Loucy (cell line): ENCODE measurements around the gene ALX3.

ENCODE experiments used
- H2AFZ ChIP-seq: fragments of 200-600 bp; sonication (generic); 2 replicates; pipeline ENCODE4 v1.6.0; 2016; ENCODE audit warnings: antibody characterized with exemption, mild to moderate bottlenecking, low read length, moderate library complexity
- H3F3A ChIP-seq: fragments of 200-600 bp; 2 replicates; pipeline ENCODE4 v1.6.0; 2016; ENCODE audit warnings: antibody characterized with exemption, low read depth, mild to moderate bottlenecking
- H3K27me3 ChIP-seq: fragments of 200-600 bp; sonication (generic); 2 replicates; pipeline ENCODE4 v1.6.1; 2014; ENCODE audit warnings: low read length, mild to moderate bottlenecking; ENCODE audit not compliant: insufficient read depth, poor library complexity, severe bottlenecking
- H3K36me3 ChIP-seq: fragments of 200-600 bp; sonication (generic); 2 replicates; pipeline ENCODE4 v1.6.1; 2016; ENCODE audit warnings: low read length; ENCODE audit not compliant: insufficient read depth
- H3K4me1 ChIP-seq: fragments of 200-600 bp; sonication (generic); 2 replicates; pipeline ENCODE4 v1.5.1; 2014; ENCODE audit warnings: low read length, mild to moderate bottlenecking; ENCODE audit not compliant: insufficient read depth, poor library complexity, severe bottlenecking
- H3K4me2 ChIP-seq: fragments of 200-600 bp; sonication (generic); 2 replicates; pipeline ENCODE4 v1.6.0; 2014; ENCODE audit warnings: antibody characterized with exemption, low read length, low read depth, mild to moderate bottlenecking; ENCODE audit not compliant: poor library complexity, severe bottlenecking
- H3K4me3 ChIP-seq: fragments of 200-600 bp; sonication (generic); 2 replicates; pipeline ENCODE4 v1.5.1; 2014; ENCODE audit warnings: low read length, mild to moderate bottlenecking, mixed read lengths; ENCODE audit not compliant: poor library complexity, severe bottlenecking
- H3K79me2 ChIP-seq: fragments of 200-600 bp; sonication (generic); 2 replicates; pipeline ENCODE4 v1.6.1; 2014; ENCODE audit warnings: low read length; ENCODE audit not compliant: insufficient read depth
- H3K9ac ChIP-seq: fragments of 200-600 bp; sonication (generic); 2 replicates; pipeline ENCODE4 v1.6.0; 2014; ENCODE audit warnings: mild to moderate bottlenecking, low read depth, low read length, moderate library complexity; ENCODE audit not compliant: poor library complexity, severe bottlenecking
- H3K9me2 ChIP-seq: fragments of 200-600 bp; sonication (generic); replicated peaks from 2 replicates; pipeline ENCODE4 v1.6.1; 2016; ENCODE audit warnings: low read depth, low read length, mixed read lengths
- H3K9me3 ChIP-seq: fragments of 200-600 bp; sonication (generic); 2 replicates; pipeline ENCODE4 v1.6.1; 2014; ENCODE audit warnings: mild to moderate bottlenecking, antibody characterized with exemption, low read length, low read depth; ENCODE audit not compliant: insufficient read depth
- H4K20me1 ChIP-seq: fragments of 200-600 bp; sonication (generic); 2 replicates; pipeline ENCODE4 v1.6.0; 2014; ENCODE audit warnings: antibody characterized with exemption, low read length, mild to moderate bottlenecking; ENCODE audit not compliant: insufficient read depth, poor library complexity, severe bottlenecking
- EZH2phosphoT487 ChIP-seq: fragments of 200-600 bp; IDR thresholded peaks from 2 replicates; pipeline ENCODE4 v1.6.1; 2018; ENCODE audit warnings: antibody characterized with exemption, mild to moderate bottlenecking, moderate library complexity, borderline replicate concordance
- TF ChIP-seq, protein P1 (sequence below): fragments of 200-600 bp; sonication (generic); conservative IDR thresholded peaks from 2 replicates; pipeline ENCODE4 v1.5.1; 2014; ENCODE audit warnings: mild to moderate bottlenecking, antibody characterized with exemption, low read length

Gene ALX3

DNA sequence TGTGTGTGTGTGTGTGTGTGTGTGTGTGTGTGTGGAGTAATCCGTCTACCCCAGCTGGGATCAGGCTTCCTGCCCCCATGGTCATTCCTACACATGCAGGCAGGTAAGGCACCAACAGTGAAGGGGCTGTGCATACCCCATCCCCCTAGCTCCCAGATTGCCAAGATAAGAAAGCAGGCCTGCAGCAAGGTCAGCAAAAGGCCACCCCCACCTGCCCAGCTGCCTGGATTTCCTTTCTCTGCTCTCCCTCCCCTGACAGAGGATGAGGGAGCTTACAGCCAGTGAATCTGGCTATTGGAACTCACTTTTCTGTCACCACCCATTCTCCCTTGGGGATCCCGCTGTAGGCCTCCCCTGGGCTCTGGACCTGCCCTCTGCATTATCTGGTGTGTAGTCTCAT is 7.9 kb downstream of the ALX3 start:
- TF ChIP-seq EZH2phosphoT487 = no peak
- TF ChIP-seq, protein P1, sequence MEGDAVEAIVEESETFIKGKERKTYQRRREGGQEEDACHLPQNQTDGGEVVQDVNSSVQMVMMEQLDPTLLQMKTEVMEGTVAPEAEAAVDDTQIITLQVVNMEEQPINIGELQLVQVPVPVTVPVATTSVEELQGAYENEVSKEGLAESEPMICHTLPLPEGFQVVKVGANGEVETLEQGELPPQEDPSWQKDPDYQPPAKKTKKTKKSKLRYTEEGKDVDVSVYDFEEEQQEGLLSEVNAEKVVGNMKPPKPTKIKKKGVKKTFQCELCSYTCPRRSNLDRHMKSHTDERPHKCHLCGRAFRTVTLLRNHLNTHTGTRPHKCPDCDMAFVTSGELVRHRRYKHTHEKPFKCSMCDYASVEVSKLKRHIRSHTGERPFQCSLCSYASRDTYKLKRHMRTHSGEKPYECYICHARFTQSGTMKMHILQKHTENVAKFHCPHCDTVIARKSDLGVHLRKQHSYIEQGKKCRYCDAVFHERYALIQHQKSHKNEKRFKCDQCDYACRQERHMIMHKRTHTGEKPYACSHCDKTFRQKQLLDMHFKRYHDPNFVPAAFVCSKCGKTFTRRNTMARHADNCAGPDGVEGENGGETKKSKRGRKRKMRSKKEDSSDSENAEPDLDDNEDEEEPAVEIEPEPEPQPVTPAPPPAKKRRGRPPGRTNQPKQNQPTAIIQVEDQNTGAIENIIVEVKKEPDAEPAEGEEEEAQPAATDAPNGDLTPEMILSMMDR = no peak
- Histone ChIP-seq H3K9me3 (no peaks in the 10 kb centered on the region), H3K27me3 (no peaks in the 10 kb centered on the region), H3K79me2 (no peaks in the 10 kb centered on the region), H4K20me1 (no peaks in the 10 kb centered on the region), H3K4me2 (no peak overlapping the region), H3K9me2 (no peaks in the 10 kb centered on the region), H3K4me3 (no peak overlapping the region), H3K4me1 (no peaks in the 10 kb centered on the region), H2AFZ (no peak overlapping the region), H3F3A (no peaks in the 10 kb centered on the region), H3K9ac (no peak overlapping the region), H3K36me3 (no peaks in the 10 kb centered on the region; the same call in 1 of the 2 replicates)

DNA sequence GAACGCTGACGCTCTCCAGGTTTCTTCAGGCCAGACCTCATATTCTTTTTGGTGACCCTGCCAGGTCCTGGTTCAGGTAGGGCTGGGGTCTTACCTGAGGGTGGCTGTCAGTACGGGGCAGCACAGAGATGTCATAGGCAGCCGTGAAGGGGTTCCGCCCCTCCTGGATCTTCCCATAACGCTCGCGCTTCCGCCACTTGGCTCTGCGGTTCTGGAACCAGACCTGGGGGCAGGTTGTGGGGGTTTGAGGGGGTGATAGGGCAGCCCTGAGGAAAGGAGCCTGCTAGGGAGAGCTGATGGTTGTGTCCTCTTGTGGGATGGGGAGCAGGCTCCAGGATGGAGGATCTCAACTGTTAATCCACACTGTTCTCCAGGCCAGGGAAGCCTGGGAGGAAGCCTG is 9.1 kb downstream of the ALX3 start:
- H3K79me2 ChIP-seq = no peaks in the 10 kb centered on the region
- peaks cover 11% of the 10 kb centered on the region; the same call in 1 of the 2 replicates for H3K36me3 ChIP-seq
- H3K9ac ChIP-seq = no peak overlapping the region
- no peak overlapping the region for H2AFZ ChIP-seq
- no peaks in the 10 kb centered on the region for H4K20me1 ChIP-seq
- no peaks in the 10 kb centered on the region for H3K4me1 ChIP-seq
- H3K9me2 ChIP-seq = no peaks in the 10 kb centered on the region
- TF ChIP-seq, protein P1 = no peak
- no peak for TF ChIP-seq EZH2phosphoT487
- no peaks in the 10 kb centered on the region for H3F3A ChIP-seq
- H3K4me3 ChIP-seq = no peak overlapping the region
- H3K9me3 ChIP-seq = no peaks in the 10 kb centered on the region
- H3K27me3 ChIP-seq = no peaks in the 10 kb centered on the region
- no peak overlapping the region for H3K4me2 ChIP-seq

DNA sequence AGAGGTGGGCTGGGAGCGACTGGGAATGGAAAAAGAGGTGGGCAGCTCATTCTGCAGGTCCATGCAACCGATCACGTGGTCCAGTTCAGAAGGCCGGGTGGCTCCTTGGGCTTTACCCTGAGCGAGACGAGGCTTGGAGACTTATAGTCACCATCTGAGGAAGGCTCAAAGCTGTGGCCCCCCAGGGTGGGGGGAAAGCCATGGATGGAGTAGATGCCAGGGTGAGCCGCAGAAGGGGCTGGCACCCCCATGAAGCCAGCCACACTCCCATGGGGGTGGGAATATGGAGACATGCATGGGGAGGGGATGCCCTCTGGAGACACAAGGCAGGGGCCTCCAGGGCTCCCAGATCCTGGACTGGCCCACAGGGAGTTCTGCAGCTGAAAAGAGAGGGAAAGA is 9.8 kb downstream of the ALX3 start:
- no peak overlapping the region for H3K4me3 ChIP-seq
- peaks cover 17% of the 10 kb centered on the region; the same call in 1 of the 2 replicates for H3K36me3 ChIP-seq
- TF ChIP-seq EZH2phosphoT487 = no peak
- TF ChIP-seq, protein P1 = no peak
- no peaks in the 10 kb centered on the region for H3K9me2 ChIP-seq
- H3K4me2 ChIP-seq = no peak overlapping the region
- H3K9me3 ChIP-seq = no peaks in the 10 kb centered on the region
- H2AFZ ChIP-seq = no peak overlapping the region
- no peak overlapping the region for H3K9ac ChIP-seq
- no peaks in the 10 kb centered on the region for H3K79me2 ChIP-seq
- H3F3A ChIP-seq = no peaks in the 10 kb centered on the region
- no peaks in the 10 kb centered on the region for H4K20me1 ChIP-seq
- H3K27me3 ChIP-seq = no peaks in the 10 kb centered on the region
- H3K4me1 ChIP-seq = no peaks in the 10 kb centered on the region
